DMS153 treated with DMSO at 0.1 percent for 48 hours (cell line): ENCODE measurements around the gene MYO19.
"Not testable (repeated sequence)": the region's sequence is repeated elsewhere in the genome, so short reads cannot be mapped to it uniquely, and the experiment has no call there.

Source experiments
- DNase-seq: peaks from one replicate; lab custom pipeline; 2025; ENCODE audit not compliant: unreplicated experiment; lab: John Stamatoyannopoulos, UW

Gene MYO19

DNA sequence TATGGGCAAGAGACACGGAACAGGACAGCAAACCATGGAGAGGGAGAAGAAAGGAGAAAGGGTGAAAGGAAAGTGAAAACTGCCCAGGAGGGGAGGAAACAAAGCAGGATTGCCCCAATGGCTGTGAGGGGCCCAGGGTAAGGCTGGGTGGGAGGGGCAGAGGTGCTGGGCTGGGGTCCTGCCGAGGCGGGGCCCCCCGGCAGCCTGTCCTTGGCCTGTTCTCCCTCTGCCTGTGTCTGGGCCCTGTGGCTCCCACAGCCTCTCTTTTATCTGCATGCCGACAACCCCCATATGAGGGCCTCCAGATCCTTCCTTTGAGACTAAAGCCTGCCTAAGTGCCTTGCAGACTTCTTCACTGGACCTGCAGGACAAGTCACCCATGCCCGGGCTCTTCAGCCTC is 32.7 kb downstream of the MYO19 start:
- no peak for DNase-seq

DNA sequence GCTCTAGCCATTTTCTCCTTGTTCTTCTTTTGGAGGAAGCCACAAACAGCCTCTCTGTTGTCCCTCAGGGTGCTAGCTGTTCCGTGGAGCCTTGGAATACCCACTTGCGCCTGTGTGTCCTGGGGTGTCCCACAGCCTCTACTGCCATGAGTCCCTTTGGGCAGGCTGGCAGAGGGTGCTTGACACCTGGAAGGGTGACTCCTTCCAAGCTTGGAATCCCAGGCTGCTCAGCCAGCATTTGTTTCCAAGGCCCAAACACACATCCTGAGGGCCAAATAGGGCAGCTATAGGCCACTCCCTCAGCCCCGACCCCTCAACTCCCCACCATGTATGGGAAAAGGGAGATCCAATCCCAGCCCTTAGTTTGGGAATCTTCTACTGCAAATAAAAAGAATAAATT is 33.3 kb downstream of the MYO19 start:
- DNase-seq, result no peak

DNA sequence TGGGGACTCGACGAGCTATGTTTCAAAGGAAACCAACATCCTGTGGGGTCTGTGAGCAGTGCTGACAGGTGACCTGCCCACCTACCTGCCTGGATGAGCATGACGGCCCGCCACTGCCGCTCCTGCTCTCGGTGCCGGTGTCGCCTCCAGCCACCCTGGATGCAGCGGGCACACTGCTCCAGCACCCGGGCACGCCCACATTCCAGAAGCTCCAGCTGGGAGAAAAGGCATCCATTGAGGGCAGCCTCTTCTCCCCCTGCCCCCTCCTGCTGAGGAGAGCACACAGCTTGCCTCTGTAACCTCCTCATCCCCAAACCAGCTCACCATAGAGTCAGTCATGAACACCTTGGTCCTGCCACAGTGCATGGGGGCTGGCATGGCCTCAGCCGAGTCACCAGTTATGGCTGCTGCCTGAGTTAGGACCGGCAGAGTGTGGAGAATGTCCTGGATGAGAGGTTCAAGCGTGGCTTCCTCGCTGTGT is 33.9 kb downstream of the MYO19 start:
- DNase-seq, result no peak

DNA sequence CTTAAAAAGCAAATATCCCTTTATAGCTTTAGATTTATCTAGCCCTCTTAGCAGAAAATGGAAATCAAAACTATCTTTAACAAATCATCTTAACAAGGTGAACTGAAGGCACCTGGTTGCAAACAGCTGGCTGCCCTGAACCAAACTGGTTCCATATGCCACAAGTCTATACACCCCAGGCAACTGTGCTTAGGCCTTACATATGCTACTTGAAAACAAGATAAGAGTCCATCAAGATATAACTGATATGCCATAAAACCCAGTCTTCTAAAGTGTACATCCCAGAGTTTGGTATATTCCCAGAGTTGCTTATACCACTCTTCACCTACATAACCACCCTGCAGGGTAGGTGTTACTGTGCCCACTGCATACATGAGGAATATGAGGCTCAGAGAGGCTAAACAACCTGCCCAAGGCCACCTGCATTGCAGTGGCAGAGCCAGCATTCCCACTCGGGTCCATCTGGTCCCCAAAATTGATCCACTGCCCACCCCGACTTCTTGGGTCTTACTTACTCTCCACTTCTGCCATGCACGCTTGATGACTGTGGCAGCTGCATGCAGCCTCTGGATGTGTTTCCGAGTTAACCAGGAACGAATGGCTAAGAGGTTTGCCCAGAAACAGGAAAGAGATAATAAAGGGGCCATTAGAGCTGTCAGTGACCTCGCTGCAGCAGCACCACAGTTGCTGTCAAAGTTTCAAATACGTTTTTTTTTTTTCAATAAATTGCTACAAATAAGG is 35.9 kb downstream of the MYO19 start:
- no peak for DNase-seq

DNA sequence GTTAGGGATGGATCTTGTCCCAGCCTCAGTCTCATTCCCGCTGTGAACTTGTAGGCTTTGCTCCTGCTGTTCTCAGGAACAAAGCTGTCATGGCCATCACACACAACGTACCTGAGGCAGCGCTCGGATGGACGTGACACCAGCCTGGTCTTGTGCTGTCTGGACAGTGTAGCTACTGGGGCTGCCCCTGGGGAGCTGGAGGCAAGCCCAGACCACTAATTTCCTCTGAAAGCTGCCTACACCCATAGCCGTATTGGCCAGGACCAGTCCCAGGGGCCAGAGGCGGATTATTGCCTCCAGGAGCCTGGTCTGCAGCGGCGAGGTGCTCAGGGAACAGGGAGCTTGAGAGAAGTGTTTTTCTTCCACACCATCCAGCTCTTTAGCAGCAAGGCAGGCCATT is 36.5 kb downstream of the MYO19 start:
- no peak for DNase-seq

DNA sequence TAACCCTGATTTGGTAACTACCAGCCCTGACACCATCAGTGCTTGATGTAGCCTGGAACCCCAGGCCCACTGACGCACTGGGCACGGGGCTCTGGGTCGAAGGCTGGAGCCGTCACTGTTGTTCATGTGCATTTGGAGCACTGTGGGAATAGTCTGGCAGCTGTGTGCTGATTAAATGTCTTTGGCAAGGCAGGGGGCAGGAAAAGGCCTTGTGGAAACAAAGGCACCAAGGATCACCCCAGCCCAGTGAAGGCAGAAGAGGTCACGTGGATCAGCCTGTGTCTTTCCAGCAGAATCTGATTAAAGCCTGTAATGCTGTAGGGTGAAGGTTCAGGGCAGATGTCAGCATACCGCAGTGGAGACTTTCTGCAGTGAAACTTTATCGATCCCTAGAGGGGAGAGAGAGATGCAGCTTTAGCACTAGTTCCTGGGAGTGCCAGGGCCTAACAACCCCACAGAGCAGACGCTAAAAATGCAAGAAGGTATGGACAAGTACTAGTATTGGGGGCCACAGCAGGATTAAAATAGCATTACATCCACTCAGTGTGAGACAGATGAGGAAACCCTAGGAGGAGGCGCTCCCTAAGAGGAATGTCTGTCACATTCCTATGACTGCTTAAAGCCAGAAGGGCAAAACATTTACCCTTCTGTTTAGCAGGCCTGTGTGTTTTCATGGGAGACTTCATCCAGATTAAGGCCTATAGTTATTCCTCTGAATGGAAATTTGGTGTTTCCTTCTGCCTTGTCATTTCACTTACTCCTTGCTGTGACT is 38.5 kb downstream of the MYO19 start:
- no peak for DNase-seq

DNA sequence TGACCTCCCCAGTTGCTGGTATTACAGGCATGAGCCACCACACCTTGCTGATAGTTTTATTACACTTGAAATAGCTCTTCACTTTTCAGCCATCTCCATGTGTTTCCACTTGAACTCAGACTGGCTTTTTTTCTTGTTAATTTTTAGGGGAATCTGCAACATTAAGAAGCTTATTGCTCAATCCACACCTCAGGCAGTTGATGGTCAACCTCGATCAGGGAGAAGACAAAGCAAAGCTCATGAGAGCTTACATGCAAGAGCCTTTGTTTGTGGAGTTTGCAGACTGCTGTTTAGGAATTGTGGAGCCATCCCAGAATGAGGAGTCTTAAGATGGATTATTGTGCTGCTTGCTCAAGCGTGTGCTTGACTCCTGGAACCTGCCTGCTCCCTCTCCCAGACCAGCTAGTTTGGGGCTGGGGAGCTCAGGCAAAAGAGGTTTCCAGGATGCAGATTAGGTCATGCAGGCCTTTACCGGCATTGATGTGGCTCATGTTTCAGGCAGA is 39.5 kb downstream of the MYO19 start:
- no peak for DNase-seq

DNA sequence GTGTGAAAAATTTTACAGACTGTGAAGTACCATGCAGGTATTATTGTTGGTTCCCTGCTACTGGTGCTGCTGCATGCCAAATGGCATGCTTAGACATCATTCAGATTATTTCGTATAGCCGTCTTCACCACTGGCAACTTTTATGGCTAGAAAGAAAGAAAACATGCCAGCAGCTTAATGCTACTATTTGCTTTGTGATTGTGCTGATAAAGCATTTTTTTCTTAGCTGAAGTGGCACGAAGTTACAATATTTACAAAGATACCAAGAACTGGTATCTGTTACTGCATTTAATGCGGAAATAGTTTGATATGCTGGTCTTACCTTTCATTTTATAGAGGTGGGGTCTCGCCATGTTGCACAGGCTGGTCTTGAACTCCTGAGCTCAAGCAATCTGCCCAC is 40.0 kb downstream of the MYO19 start:
- DNase-seq, result no peak

DNA sequence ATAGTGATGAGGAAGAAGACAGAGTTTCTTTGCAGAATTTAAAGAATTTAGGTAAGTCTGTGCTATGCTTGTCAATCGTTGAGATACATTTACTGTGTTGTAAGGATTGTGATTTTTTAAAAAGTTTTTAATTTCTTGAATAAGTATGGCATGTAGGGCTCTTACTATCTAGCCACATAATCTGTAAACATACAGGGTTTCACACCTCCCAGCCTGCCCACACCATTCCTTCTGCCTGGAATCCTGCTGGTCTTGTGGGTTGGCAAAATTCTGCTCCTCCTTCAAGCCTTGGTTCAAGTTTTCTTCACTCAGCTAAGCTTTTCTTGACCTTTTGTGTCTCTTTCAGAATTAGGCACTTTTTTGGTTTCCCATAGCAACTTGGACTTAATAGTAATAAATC is 40.7 kb downstream of the MYO19 start:
- DNase-seq, result no peak

DNA sequence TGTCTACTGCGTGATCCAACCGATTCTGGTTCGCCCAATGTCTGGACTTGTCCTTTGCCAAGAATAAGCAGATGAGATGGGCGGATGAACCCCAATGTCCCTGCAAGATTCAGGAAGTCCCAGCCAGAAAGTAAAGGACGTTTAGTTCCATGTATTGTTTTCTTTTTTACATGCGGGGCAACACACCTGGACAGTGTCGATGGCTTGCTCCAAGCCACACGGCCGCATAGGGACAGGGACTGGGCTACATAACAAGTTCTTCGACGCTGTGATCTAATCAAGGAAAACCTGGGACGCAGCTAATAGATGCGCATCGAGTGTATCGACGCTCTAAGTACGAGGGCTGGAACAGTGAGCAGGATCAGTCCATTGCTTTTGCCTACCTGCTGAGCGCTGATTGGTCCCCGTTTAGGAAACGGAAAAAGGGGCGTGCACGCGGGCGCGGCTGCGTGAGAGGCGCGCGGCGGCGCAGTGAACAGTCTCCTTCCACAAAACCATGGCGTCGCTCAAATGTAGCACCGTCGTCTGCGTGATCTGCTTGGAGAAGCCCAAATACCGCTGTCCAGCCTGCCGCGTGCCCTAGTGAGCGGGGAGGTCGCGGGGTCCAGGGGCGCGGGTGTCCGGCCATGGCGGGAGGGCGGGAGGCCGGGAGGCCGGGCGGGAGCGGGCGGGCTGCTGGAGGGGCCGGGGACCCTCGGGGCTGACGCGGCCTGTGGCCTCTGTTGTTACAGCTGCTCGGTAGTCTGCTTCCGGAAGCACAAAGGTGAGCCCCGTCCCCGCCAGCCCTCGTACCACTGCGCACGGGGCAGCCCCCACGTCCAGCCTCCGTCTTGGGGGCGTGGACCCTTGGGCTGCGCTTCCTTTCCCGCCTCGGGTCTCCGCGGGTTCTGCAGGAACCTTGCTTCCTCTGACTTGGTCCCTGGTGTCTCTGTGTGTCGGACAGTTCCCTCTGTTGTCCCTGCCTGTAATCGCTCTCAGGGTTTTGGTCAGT is 48.2 kb downstream of the MYO19 start, which contains the start of gene ZNHIT3:
Gene ZNHIT3 (plus strand): TSS at position 478 of the 991 bp plus-strand sequence. CDS start 19 bp downstream, at position 497.
- peak; percentile 91 for DNase-seq

DNA sequence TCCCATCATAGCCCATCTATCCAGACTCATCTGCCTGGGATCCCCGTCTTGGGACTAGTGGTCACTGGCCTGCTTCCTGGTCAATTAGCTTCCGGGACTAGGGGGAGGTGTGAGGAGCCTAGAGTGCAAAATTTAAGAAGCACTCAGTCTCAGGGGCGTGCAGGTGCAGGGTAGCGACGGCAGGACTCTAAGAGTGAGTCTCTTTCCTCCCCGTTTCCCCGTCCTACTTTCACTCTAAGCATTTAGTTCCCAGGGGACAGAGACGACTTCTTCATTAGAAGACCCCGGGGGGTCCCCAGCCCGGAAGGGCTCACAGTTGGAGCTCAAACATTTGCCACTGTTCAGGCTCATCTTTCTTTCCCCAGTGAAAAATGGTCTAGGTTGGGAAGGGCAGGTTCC is 48.9 kb downstream of the MYO19 start:
- no peak for DNase-seq

DNA sequence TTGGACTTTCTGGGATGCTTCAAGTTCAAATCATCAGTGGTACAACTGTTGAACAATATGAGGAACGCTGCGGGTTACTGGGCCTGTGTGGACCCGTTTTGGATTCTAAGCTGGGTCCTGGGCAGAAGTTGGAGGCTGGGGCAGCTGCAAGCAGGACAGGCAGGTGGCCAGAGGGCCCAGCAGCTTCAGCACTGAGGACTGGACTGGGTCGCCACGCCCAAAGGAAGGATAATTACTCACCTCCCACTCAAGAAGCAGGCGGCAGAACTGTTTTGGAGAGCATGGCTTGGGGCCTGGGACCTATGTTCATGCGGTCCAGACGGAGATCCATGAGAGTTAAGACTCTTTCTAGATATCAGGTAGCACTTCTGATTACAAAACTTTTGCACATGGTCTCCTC is 49.6 kb downstream of the MYO19 start:
- DNase-seq, result no peak

DNA sequence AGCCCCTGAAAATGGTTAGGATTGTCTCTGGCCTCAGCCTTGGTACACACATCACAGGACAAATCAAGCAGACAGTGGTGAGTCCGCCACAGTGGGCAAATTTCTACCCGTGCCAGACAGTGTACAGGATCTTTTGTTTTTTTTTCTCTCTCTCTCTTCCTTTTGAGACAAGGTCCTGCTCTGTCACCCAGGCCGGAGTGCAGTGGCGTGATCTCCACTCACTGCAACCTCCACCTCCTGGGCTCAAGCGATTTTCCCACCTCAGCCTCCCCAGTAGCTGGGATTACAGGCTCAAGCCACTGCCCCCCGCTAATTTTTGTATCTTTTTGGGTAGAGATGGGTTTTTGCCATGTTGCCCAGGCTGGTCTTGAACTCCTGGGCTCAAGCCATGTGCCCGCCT is 50.6 kb downstream of the MYO19 start:
- not testable (repeated sequence) for DNase-seq

DNA sequence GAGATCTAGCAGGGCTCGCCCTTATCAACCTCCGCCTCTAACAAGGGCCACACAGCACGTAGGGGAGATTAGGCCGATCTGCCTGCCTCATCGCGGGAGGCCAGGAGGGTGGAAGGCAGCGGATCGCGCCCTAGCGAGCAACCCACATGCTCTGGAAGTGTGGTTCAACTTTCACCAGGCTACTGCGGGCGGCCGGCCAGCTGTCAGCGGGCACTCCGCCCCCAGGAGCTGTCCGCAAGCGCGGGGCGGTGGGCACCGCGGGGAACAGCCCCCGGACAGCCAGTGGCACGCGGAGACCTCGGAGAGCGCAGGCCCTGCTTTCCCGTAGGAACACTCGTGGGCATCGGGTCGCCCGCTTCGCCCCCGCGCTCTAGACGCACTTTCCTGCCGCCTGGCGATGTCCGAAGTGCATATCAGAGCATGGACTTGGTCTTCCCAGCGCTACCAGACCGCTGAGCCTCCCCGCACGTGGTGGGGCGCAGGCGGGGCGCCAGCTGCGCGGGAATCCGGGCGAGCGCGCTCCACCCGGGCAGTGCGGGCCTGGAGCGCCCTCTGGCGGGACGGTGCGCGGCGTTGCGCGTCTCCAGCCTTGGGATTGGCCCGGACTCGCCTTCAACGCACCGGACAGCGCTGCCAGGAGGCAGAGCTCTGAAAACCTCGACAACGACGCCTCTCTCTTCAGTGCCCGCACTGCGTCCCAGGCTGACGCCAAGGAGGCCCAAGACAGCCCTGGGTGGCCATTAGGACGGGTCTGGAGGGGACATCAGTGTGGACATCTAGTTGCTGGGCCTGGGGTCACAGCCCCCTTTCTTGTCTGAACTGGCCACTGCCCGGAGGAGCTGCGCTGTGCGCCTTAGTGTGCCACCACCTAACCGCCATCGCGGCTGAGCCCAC is 51.8 kb downstream of the MYO19 start:
- peak; percentile 40 for DNase-seq

DNA sequence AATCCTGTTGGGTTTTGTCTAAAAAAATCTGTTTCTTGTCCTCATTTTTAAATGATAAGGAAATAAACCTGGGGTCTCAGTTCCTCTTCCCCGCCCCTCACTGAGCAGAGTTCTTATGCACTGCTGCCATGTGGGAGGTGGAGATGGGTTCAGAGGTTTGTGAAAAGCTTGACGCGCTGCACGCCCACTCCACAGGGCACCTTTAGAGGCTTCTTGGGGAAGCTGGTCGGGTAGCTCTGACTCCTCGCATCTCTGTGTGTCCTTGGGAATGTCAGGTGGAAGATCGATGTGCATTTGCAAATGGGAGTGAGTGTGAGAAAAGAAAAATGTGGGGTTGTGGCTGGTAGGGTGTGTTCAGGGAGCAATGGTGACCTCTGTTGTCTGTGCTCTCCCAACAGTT is 52.8 kb downstream of the MYO19 start:
- DNase-seq, result no peak

DNA sequence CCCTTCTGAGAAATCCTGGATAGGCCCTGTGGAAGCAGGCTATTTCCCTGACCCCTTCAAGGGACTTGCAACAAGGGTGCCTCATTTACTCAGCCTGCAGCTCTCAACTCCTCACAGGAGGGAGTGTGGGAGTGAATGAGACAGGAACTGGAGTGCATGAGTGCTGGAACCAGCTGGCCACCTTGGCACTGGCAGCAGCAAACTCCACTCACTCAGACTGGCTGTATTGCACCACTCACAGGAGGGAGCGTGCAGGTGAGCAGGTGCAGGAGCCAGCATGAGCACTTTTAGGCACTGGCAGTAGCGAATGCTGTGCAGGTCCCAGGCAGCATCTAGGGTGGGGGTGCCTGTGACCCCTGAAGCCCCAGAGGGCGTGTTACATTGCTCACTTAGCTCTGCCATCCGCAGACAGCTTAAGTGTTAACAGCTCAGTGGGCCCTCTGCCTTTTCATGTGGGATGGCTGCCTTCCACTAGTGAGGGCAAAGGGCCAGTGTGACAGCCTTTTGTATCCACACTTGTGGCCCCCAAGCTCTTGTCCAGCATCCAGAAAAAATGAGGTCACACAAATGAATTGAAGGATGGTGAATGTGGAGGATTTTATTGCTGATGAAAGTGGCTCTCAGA is 59.2 kb downstream of the MYO19 start:
- DNase-seq, result no peak

DNA sequence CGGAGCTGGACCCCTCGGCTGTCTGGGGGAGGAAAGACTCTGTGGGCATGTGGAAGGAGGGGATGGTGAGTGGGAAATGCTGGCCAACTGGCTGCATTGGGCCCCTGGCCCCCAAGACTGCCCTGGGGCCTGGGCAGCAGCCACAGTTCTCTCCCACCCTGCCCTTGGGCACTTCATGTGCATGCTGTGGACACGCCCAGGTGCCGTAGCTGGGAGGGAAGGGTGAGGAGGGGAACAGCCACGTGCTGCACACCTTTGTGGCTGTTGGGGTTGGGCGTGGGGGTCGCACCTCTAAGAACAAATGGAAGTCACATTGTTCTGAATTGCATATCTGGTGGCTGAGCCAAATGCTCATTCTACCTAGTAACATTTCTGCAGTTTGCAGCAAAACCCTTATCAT is 60.1 kb downstream of the MYO19 start:
- DNase-seq, result no peak

DNA sequence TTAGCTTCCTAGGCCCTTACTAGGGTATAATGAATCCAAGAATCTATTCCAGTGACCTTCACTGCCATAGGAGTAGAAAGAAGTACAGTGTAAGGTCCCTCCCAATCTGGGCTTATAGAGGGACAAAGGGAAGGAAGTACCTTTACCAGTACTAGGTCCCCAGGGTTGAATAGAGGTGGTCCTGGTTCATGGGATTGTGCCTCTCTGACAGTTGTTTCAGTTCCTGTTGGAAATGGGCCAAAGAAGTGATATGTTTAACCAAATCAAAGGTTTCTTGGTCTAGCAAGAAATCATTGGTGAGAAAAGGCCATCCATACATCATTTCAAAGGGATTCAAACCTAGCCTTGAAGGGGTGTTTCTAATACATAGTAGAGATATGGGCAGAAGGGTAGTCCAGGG is 64.2 kb downstream of the MYO19 start:
- DNase-seq, result no peak

DNA sequence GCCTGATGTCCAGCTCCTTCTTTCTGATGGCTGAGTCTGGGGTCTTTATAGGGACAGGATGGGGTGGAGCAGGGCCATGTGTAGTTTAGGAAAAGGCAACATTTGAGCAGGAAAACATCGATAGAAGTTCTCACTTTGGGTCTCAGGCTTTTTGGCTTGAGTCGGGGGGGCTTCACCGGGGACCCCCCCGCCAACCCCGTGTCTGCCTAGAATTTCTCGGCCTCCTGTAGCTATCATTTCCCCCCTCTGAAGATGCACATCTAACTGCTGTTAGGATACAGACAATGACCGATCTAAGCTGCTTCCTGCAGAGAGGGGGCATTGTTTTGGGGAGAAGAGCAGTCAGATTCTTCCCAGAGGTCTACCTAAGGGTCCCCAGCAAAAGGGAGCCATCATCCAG is 64.9 kb downstream of the MYO19 start:
- no peak for DNase-seq
